Bronchial epithelial cell (primary cell): ENCODE measurements around the gene WDR17. TPM values are rescaled to one million over a fixed set of nuclear protein-coding genes. Genes with fewer than 3 reads are reported as not detected.

Source experiments
- DNase-seq: peaks from one replicate; pipeline ENCODE4 v3.0.0-alpha.2; 2010; ENCODE audit warnings: low read depth
- FAIRE-seq: peaks from 2 replicates; lab custom pipeline; 2011; peaks lifted over from hg19 to GRCh38; lab: Jason Lieb, UNC
- H3K27me3 ChIP-seq: 2 replicates; pipeline ENCODE4 v1.5.1; 2011; ENCODE audit warnings: low read length; ENCODE audit not compliant: control insufficient read depth, insufficient read depth
- H3K36me3 ChIP-seq: 2 replicates; pipeline ENCODE4 v1.5.1; 2011; ENCODE audit warnings: low read length; ENCODE audit not compliant: control insufficient read depth, insufficient read depth
- H3K4me3 ChIP-seq: 2 replicates; pipeline ENCODE4 v1.5.1; 2011; ENCODE audit warnings: mild to moderate bottlenecking, low read depth, low read length, control low read depth
- total RNA-seq: library from RNA; depleted of rRNA; stranded (reverse); fragments of >200 nt; gene quantifications from 2 replicates; pipeline ENCODE4 v1.2.1, GENCODE V29; 2014
- TF ChIP-seq, protein P1 (sequence below): IDR thresholded peaks from 2 replicates; pipeline ENCODE4 v1.5.1; 2011; ENCODE audit warnings: mild to moderate bottlenecking, moderate library complexity, low read length, control low read depth, inconsistent platforms; ENCODE audit not compliant: insufficient read depth, severe bottlenecking

WDR17 gene
- under 0.01 and 0.13 TPM in 2 replicates for total RNA-seq

DNA sequence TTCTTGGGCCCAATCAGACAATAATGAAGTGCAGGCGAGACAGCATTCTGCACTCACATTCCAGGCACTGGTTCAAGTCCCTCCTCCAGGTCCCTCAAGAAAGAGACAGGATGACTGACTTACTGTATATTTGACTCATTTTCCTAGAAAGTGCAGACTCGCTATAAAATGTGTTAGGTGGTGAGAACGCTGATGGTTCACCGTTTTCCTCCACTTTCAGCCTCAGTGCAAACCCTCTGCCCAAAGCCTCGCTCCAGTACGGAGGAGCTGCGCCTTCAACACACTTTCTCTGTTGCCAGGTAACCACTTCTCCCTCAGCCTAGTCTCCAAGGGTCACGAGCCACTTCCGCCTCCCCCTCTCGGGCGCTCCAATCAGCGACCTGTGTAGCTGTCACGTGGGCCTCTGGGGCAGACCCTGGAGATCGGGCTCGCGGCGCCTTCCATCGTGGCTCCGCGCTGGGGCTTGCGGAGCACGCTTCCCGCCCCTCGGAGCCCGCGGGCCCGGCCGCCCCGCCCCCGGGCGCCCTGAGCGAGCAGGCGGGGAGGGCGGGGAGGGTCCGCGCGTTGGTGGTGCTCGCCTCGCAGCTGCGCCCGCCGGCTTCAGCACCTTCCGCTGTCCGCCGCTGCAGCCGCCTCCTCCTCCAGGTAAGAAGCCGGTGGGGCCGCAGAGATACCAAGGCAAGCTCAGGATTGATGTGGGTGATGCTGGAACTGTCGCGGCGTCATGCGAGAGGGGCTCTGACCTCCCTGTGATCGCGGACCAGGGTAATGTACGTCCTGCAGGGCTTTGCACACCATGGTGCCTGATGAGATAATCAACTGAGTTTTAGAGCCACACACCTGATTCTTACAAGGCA, at the start of gene WDR17:
Gene WDR17 (plus strand): TSS at position 407 of the 857 bp plus-strand sequence. CDS start 45,740 bp downstream, outside the sequence.
- Histone ChIP-seq H3K36me3 (no peaks in the 10 kb centered on the region), H3K27me3 (no peaks in the 10 kb centered on the region), H3K4me3 (peak within 1 kb of the TSS; percentile 19)
- FAIRE-seq (no peak), DNase-seq (peak; percentile 54)
- TF ChIP-seq, protein P1, sequence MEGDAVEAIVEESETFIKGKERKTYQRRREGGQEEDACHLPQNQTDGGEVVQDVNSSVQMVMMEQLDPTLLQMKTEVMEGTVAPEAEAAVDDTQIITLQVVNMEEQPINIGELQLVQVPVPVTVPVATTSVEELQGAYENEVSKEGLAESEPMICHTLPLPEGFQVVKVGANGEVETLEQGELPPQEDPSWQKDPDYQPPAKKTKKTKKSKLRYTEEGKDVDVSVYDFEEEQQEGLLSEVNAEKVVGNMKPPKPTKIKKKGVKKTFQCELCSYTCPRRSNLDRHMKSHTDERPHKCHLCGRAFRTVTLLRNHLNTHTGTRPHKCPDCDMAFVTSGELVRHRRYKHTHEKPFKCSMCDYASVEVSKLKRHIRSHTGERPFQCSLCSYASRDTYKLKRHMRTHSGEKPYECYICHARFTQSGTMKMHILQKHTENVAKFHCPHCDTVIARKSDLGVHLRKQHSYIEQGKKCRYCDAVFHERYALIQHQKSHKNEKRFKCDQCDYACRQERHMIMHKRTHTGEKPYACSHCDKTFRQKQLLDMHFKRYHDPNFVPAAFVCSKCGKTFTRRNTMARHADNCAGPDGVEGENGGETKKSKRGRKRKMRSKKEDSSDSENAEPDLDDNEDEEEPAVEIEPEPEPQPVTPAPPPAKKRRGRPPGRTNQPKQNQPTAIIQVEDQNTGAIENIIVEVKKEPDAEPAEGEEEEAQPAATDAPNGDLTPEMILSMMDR = no peak

DNA sequence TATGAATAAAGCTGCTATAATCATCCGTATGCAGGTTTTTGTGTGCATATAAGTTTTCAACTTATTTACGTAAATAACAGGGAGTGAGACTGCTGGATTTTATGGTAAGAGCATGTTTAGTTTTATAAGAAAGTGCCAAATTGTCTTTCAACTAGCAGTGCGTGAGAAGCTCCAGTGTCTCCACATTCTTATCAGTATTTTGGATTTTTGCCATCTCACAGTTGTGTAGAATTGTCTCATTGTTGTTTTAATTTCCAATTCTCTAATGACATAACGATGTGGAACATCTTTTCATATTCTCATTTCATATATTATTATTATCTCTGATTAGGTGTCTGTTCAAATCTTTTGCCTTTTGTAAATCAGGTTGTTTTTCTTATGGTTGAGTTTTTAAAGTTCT, 49.0 kb upstream of the WDR17 start:
- H3K4me3 ChIP-seq = no peak overlapping the region
- TF ChIP-seq, protein P1 = no peak
- DNase-seq (no peak), FAIRE-seq (no peak)
- H3K36me3 ChIP-seq = no peaks in the 10 kb centered on the region
- no peaks in the 10 kb centered on the region for H3K27me3 ChIP-seq

DNA sequence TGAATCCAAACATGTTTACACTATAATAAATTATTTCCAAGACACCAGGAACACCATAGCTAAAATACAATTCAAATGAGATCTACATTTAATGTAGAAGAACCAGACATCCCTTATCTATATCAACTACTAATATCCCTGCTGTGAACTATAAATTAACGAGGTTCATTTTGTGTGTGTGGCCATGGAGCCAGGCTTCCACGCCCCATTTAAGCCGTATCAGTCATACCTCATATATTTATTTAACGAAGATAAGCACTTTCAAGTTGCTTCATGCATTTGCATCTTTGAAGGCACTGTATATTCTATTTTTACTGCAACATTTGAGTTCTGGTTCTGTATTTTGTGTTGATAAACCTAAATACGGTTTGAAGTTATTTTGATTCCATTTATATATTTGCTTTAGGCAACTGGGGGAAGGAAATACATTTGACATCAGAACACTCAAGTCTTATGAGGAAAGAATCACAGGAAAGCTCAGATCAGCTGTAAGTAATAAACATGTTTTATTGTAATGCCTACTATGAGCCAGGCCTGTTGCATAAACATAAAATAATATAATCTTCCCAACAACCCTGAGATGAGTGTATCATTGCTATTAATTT, 45.1 kb upstream of the WDR17 start:
- Histone ChIP-seq H3K36me3 (no peaks in the 10 kb centered on the region), H3K27me3 (no peaks in the 10 kb centered on the region), H3K4me3 (no peak overlapping the region)
- no peak for DNase-seq
- FAIRE-seq = no peak
- TF ChIP-seq, protein P1 = no peak

DNA sequence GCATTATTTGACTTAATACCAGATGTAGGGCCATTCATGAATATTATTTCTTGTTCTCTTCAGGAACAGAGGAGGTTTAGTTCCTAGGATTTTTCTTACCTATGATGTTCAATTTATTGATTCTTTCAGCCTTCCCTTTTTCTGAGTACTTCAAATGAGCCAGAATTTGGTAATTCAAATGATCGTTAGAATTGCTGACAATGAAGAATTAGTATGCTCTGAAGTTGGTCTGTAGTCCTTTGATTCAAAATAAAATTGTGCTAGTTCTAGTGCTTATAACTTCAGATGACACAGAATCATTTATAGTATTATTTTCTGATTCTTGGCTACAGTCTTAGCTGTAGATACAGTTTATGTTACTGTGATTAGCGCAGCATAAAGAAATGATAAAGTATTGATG, 35.2 kb upstream of the WDR17 start:
- Histone ChIP-seq H3K4me3 (no peak overlapping the region), H3K36me3 (no peaks in the 10 kb centered on the region), H3K27me3 (no peaks in the 10 kb centered on the region)
- TF ChIP-seq, protein P1 = no peak
- DNase-seq (no peak), FAIRE-seq (no peak)

DNA sequence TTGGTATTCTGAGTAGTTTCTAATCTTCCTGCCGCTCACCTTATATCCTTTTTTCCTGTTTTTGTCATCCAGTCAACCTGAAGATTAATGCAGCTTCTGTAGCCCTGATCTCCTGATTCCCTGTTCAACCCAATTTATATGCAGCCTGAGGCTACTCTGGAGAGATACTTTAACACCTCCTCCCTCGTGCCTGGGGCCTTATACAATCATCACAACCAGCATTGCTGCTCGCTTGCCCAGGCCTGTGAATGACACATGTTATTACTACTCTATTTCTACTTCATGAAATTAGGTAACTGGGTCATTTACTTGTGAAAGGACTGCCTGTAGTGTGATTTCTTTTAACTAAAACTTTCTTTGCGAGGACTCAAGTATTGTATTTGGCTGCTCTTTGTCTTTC, 33.7 kb upstream of the WDR17 start:
- no peak for FAIRE-seq
- TF ChIP-seq, protein P1 = no peak
- no peaks in the 10 kb centered on the region for H3K36me3 ChIP-seq
- H3K4me3 ChIP-seq = no peak overlapping the region
- H3K27me3 ChIP-seq = no peaks in the 10 kb centered on the region
- peak; percentile 68 for DNase-seq
